ENCODE measurements around the gene CENPU.

The CENPU gene

DNA sequence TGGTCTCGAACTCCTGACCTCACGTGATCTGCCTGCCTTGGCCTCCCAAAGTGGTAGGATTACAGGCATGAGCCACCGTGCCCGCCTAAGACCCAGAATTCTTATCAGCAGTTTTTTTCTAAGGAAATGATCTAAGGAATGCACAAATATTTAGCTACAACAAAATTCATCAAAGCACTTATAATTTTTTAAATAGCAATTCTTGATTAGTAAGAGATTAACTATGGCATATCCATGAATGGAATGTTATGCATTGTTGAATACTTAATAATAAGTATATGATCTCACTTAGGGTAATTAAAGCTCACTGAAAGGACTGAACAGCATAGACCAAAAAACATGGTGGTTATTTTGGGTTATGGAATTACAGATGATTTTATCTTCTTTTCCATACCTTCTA is 18.4 kb downstream of the CENPU start:
- TF ChIP-seq, protein P1, sequence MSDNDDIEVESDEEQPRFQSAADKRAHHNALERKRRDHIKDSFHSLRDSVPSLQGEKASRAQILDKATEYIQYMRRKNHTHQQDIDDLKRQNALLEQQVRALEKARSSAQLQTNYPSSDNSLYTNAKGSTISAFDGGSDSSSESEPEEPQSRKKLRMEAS (IDR thresholded peaks at IDR 0.05; ENCODE audit: low read depth, low read length) = no peak
- TF ChIP-seq MYC (IDR thresholded peaks at IDR 0.05; ENCODE audit: low read depth, low read length) (no peak), POLR2A (IDR thresholded peaks at IDR 0.05; ENCODE audit: extremely low read depth, insufficient read length) (no peak)
- TF ChIP-seq, protein P2, sequence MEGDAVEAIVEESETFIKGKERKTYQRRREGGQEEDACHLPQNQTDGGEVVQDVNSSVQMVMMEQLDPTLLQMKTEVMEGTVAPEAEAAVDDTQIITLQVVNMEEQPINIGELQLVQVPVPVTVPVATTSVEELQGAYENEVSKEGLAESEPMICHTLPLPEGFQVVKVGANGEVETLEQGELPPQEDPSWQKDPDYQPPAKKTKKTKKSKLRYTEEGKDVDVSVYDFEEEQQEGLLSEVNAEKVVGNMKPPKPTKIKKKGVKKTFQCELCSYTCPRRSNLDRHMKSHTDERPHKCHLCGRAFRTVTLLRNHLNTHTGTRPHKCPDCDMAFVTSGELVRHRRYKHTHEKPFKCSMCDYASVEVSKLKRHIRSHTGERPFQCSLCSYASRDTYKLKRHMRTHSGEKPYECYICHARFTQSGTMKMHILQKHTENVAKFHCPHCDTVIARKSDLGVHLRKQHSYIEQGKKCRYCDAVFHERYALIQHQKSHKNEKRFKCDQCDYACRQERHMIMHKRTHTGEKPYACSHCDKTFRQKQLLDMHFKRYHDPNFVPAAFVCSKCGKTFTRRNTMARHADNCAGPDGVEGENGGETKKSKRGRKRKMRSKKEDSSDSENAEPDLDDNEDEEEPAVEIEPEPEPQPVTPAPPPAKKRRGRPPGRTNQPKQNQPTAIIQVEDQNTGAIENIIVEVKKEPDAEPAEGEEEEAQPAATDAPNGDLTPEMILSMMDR (IDR thresholded peaks at IDR 0.05; ENCODE audit: low read depth, low read length) = no peak
- H3K4me3 ChIP-seq (ENCODE audit: low read depth, low read length) = no peak overlapping the region
- DNase-seq (ENCODE audit: low read depth) = no peak

DNA sequence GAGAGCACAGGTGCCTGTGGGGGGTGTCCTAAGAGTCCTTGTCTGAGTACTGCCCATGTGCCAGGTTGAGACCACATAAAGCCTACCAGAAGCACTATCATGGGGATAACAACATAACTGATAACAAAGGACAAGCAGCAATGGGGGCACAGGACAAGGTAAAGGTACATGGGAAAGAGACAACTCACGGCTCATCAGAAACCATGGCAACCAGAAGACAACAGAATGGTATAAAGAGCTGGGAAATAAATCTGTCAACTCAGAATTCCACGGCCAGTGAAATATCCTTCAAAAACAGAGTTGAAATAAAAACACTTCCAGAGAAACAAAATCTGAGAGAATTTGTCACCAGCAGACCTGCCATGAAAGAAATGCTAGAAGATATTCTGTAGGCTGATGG is 20.0 kb downstream of the CENPU start:
- TF ChIP-seq, protein P2 (IDR thresholded peaks at IDR 0.05; ENCODE audit: low read depth, low read length) = no peak
- DNase-seq (ENCODE audit: low read depth) = no peak

DNA sequence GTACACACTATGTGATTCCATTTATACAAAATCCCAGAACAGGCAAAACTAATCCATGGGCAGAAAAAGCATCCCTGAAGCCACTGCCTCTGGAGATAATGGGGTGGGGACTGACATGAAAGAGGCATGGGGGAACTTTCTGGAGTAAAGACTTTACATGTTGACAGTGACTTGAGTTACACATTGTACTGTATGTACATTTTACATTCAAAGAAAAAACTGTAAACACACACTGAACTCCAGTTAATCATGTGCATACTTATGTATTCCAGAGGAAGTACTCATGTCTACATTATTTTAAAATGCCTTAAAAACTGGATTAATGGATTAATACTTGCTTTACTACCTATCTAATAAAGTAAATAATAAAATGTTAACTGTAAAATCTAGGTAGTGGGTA is 21.6 kb downstream of the CENPU start:
- DNase-seq (ENCODE audit: low read depth) = no peak
- H3K4me3 ChIP-seq (ENCODE audit: low read depth, low read length) = no peak overlapping the region
- TF ChIP-seq, protein P2 (IDR thresholded peaks at IDR 0.05; ENCODE audit: low read depth, low read length) = no peak
- TF ChIP-seq POLR2A (IDR thresholded peaks at IDR 0.05; ENCODE audit: extremely low read depth, insufficient read length) (no peak), MYC (IDR thresholded peaks at IDR 0.05; ENCODE audit: low read depth, low read length) (no peak)
- TF ChIP-seq, protein P1 (IDR thresholded peaks at IDR 0.05; ENCODE audit: low read depth, low read length) = no peak

More for the DNA sequence above, 20.0 kb downstream of the CENPU start:
- H3K4me3 ChIP-seq (ENCODE audit: low read depth, low read length) = no peak overlapping the region

DNA sequence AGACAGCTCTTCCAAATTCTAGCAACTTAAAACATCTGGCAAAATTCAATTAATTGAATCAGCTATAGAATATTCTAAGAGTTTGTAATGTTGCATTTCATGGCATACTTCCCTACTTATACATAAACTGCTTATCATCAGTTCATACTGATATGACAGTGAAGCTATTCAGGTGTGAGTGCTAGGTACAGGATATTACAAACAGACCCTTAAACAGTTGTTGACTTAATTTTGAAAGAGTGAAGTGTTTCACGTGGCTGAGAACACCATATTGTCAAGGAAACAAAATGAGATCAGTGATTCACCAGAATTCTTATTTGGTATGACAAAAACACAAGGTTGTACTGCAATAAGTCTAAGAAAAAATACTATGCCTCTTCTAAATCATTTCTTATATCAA is 27.4 kb downstream of the CENPU start:
- TF ChIP-seq POLR2A (IDR thresholded peaks at IDR 0.05; ENCODE audit: extremely low read depth, insufficient read length) (no peak), MYC (IDR thresholded peaks at IDR 0.05; ENCODE audit: low read depth, low read length) (no peak)
- TF ChIP-seq, protein P2 (IDR thresholded peaks at IDR 0.05; ENCODE audit: low read depth, low read length) = no peak
- TF ChIP-seq, protein P1 (IDR thresholded peaks at IDR 0.05; ENCODE audit: low read depth, low read length) = no peak
- no peak for DNase-seq (ENCODE audit: low read depth)
- no peak overlapping the region for H3K4me3 ChIP-seq (ENCODE audit: low read depth, low read length)

DNA sequence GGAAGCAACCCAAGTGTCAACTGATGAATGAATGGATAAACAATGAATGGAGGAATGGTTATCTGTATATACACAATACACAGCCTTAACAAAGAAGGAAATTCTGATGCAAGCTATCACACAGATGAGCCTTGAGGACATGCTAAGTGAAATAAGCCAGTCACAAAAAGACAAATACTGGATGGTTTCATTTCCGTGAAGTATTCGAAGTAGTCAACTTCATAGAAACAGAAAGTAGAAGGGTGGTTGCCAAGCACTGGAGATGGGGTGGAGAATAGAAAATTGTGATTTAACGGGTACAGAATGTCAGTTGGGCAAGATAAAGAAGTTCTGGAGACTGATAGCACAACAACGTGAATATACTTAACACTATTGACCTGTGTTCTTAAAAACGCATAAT is 28.2 kb downstream of the CENPU start:
- TF ChIP-seq POLR2A (IDR thresholded peaks at IDR 0.05; ENCODE audit: extremely low read depth, insufficient read length) (no peak), MYC (IDR thresholded peaks at IDR 0.05; ENCODE audit: low read depth, low read length) (no peak)
- TF ChIP-seq, protein P2 (IDR thresholded peaks at IDR 0.05; ENCODE audit: low read depth, low read length) = no peak
- TF ChIP-seq, protein P1 (IDR thresholded peaks at IDR 0.05; ENCODE audit: low read depth, low read length) = no peak
- H3K4me3 ChIP-seq (ENCODE audit: low read depth, low read length) = no peak overlapping the region
- DNase-seq (ENCODE audit: low read depth) = no peak

DNA sequence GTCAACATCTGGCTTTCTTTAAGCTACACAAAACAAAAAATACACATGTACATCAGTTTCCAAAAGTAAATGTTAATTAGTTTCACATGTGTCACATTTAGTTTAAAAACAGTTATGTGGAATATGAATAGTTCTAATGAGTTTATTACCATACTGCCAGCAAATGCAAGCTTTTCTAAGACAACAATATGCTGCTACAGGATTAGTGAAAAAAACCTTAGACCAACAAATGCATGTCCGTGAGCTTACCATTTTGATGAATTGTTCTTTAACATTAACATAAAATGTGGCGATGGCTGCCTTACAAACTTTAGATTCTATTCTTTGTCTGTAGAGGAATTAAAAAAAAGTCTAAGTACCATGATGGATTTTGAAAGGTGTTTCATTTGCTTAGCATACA is 31.8 kb downstream of the CENPU start:
- no peak for DNase-seq (ENCODE audit: low read depth)
- TF ChIP-seq, protein P1 (IDR thresholded peaks at IDR 0.05; ENCODE audit: low read depth, low read length) = no peak
- no peak for TF ChIP-seq MYC (IDR thresholded peaks at IDR 0.05; ENCODE audit: low read depth, low read length)
- TF ChIP-seq POLR2A (IDR thresholded peaks at IDR 0.05; ENCODE audit: extremely low read depth, insufficient read length) = no peak
- TF ChIP-seq, protein P2 (IDR thresholded peaks at IDR 0.05; ENCODE audit: low read depth, low read length) = no peak
- H3K4me3 ChIP-seq (ENCODE audit: low read depth, low read length) = no peak overlapping the region

Measured in NB4 (cell line).